Caco-2 (cell line): ENCODE data around the gene BRAF. TPM values are rescaled to one million over a fixed set of nuclear protein-coding genes. Genes with fewer than 3 reads are reported as not detected.

Source experiments
- BruUV-seq: library from RNA; stranded (reverse); fragments of 400-500 nt; replicated peaks from 2 replicates; lab custom pipeline; 2021; lab: Mats Ljungman, UMichigan
- CTCF ChIA-PET: fragments of 300-600 bp; sonication (Branson Sonifier 250); formaldehyde crosslinking; loops from one replicate; lab custom pipeline; 2022; ENCODE audit warnings: antibody characterized with exemption; lab: Charles Lee
- POLR2A ChIA-PET: fragments of 300-600 bp; sonication (Branson Sonifier 250); formaldehyde crosslinking; loops from one replicate; lab custom pipeline; 2022; ENCODE audit warnings: antibody characterized with exemption; lab: Charles Lee
- DNase-seq, 2 experiments: peaks; one replicate each; pipeline versions ENCODE4 v3.0.0 to v3.0.0-alpha.2; 2020 to 2022
- H3K27me3 ChIP-seq: replicated peaks from 2 replicates; pipeline ENCODE4 v1.6.0; 2011; ENCODE audit warnings: low read length; ENCODE audit not compliant: control insufficient read depth, insufficient read depth
- H3K36me3 ChIP-seq: 2 replicates; pipeline ENCODE4 v1.5.1; 2011; ENCODE audit warnings: low read length; ENCODE audit not compliant: control insufficient read depth, insufficient read depth
- H3K4me1 ChIP-seq: fragments of 250-450 bp; sonication (Bioruptor Pico); 2 replicates; pipeline ENCODE4 v1.5.1; 2020; ENCODE audit warnings: mild to moderate bottlenecking
- H3K4me3 ChIP-seq: 2 replicates; pipeline ENCODE4 v1.5.1; 2011; ENCODE audit warnings: low read depth, mild to moderate bottlenecking, control low read depth, low read length
- H3K9me3 ChIP-seq: fragments of 250-450 bp; sonication (Bioruptor Pico); 2 replicates; pipeline ENCODE4 v1.5.1; 2020; ENCODE audit warnings: mild to moderate bottlenecking, moderate library complexity
- H3K27ac Mint-ChIP-seq: one replicate; pipeline ENCODE4 v1.8.0; 2022; ENCODE audit warnings: mixed read lengths; ENCODE audit not compliant: unreplicated experiment
- H3K27me3 Mint-ChIP-seq: one replicate; pipeline ENCODE4 v1.8.0; 2022; ENCODE audit warnings: mixed read lengths; ENCODE audit not compliant: insufficient read depth, unreplicated experiment
- H3K36me3 Mint-ChIP-seq: one replicate; pipeline ENCODE4 v1.8.0; 2022; ENCODE audit warnings: mild to moderate bottlenecking, mixed read lengths; ENCODE audit not compliant: insufficient read depth, unreplicated experiment
- H3K4me1 Mint-ChIP-seq: one replicate; pipeline ENCODE4 v1.8.0; 2022; ENCODE audit warnings: low read depth, mixed read lengths; ENCODE audit not compliant: unreplicated experiment
- H3K4me3 Mint-ChIP-seq: one replicate; pipeline ENCODE4 v1.8.0; 2022; ENCODE audit warnings: mild to moderate bottlenecking, moderate library complexity, mixed read lengths; ENCODE audit not compliant: unreplicated experiment
- H3K9me3 Mint-ChIP-seq: one replicate; pipeline ENCODE4 v1.8.0; 2022; ENCODE audit warnings: mixed read lengths; ENCODE audit not compliant: unreplicated experiment
- CTCF ChIP-seq, 2 experiments: fragments of 200-600 bp in 1 of 2; IDR thresholded peaks; 1 replicate in 1 of 2; 2 replicates in 1 of 2; pipeline versions ENCODE4 v1.5.1 to v1.8.0; 2011 to 2022; ENCODE audit warnings: antibody characterized with exemption in 1 of 2, control low read depth in 1 of 2, inconsistent platforms in 1 of 2, low read depth in 1 of 2, low read length in 1 of 2, mild to moderate bottlenecking in 1 of 2, moderate library complexity in 1 of 2; ENCODE audit not compliant: insufficient read depth in 1 of 2, severe bottlenecking in 1 of 2, unreplicated experiment in 1 of 2
- intact Hi-C: fragments of 100-400 bp; cut with micrococcal nuclease; formaldehyde crosslinking; loops from one replicate; pipeline ENCODE4 v1.10.0; 2022; ENCODE audit not compliant: unreplicated experiment
- total RNA-seq: library from RNA; stranded (reverse); gene quantifications from 2 replicates; pipeline ENCODE4 v1.2.3, GENCODE V29; 2022

BRAF gene
- total RNA-seq, 1 experiment from 2014 or later = 38.5 TPM

DNA sequence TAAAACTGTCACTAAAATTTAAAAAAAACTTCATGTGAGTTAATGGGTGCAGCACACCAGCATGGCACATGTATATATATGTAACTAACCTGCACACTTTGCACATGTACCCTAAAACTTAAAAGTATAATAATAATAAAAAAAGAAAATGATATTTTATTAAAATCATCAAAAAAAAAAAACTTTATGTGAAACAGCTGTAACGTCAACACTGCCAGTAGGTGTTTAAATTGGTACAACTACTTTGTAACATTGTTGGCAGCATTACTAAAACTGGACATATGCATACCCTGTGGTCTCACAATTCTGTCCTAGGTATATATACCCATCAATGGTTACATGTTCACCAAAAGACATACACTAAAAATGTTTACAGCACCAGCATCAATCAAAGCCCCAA is 146.2 kb downstream of the BRAF start:
- H3K27me3 Mint-ChIP-seq = no peaks in the 10 kb centered on the region
- Histone ChIP-seq H3K4me3 (no peak overlapping the region), H3K36me3 (no peaks in the 10 kb centered on the region; the same call in 1 of the 2 replicates), H3K27me3 (no peaks in the 10 kb centered on the region), H3K4me1 (no peaks in the 10 kb centered on the region), H3K9me3 (no peaks in the 10 kb centered on the region)
- no peaks in the 10 kb centered on the region for H3K4me1 Mint-ChIP-seq
- intact Hi-C loops = no loop called here
- no peak overlapping the region for H3K4me3 Mint-ChIP-seq
- H3K36me3 Mint-ChIP-seq = peaks cover 37% of the 10 kb centered on the region
- H3K9me3 Mint-ChIP-seq = no peaks in the 10 kb centered on the region
- no peak overlapping the region for H3K27ac Mint-ChIP-seq
- CTCF ChIA-PET = no interaction called here
- no TSS peak for BruUV-seq
- DNase-seq = no peak
- POLR2A ChIA-PET = no interaction called here
- no peak for TF ChIP-seq CTCF (IDR thresholded peaks at IDR 0.05; ENCODE audit: insufficient read depth in 1 of 2, low read depth in 1 of 2, low read length in 1 of 2, severe bottlenecking in 1 of 2, unreplicated experiment in 1 of 2)

DNA sequence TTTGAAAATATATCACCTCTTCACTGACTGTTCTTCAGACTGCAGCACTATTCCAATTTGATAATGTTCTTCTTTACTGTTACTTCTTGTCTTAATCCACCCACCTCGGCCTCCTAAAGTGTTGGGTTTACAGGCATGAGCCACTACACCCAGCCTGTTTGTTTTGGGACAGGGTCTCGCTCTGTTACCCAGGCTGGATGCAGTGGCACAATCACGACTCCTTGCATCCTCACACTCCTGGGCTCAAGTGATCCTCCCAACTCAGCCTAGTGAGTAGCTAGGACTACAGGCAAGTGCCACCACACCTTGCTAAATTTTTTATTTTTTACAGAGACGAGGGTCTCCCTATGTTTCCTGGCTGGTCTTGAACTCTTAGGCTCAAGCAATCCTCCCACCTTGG is 150.4 kb downstream of the BRAF start:
- peaks cover 44% of the 10 kb centered on the region for H3K36me3 Mint-ChIP-seq
- no peak overlapping the region for H3K4me3 Mint-ChIP-seq
- no peaks in the 10 kb centered on the region for H3K4me1 ChIP-seq
- DNase-seq = no peak
- ChIA-PET POLR2A (no interaction called here), CTCF (no interaction called here)
- H3K9me3 Mint-ChIP-seq = no peaks in the 10 kb centered on the region
- H3K9me3 ChIP-seq = no peaks in the 10 kb centered on the region
- H3K27me3 Mint-ChIP-seq = no peaks in the 10 kb centered on the region
- peaks cover 2% of the 10 kb centered on the region for H3K36me3 ChIP-seq
- no peaks in the 10 kb centered on the region for H3K27me3 ChIP-seq
- no peak overlapping the region for H3K4me3 ChIP-seq
- TF ChIP-seq CTCF (IDR thresholded peaks at IDR 0.05; ENCODE audit: insufficient read depth in 1 of 2, low read depth in 1 of 2, low read length in 1 of 2, severe bottlenecking in 1 of 2, unreplicated experiment in 1 of 2) = no peak
- no TSS peak for BruUV-seq
- peak overlapping the region; percentile 27 for H3K27ac Mint-ChIP-seq
- intact Hi-C loops = no loop called here
- no peaks in the 10 kb centered on the region for H3K4me1 Mint-ChIP-seq

- no peak for DNase-seq
- Mint-ChIP-seq H3K36me3 (peaks cover 38% of the 10 kb centered on the region), H3K4me1 (no peaks in the 10 kb centered on the region), H3K9me3 (no peaks in the 10 kb centered on the region), H3K4me3 (no peak overlapping the region), H3K27ac (no peak overlapping the region), H3K27me3 (no peaks in the 10 kb centered on the region)
- no peak for TF ChIP-seq CTCF (IDR thresholded peaks at IDR 0.05; ENCODE audit: insufficient read depth in 1 of 2, low read depth in 1 of 2, low read length in 1 of 2, severe bottlenecking in 1 of 2, unreplicated experiment in 1 of 2)
- Histone ChIP-seq H3K27me3 (no peaks in the 10 kb centered on the region), H3K4me1 (no peaks in the 10 kb centered on the region), H3K9me3 (no peaks in the 10 kb centered on the region), H3K36me3 (peaks cover 2% of the 10 kb centered on the region), H3K4me3 (no peak overlapping the region)
- POLR2A ChIA-PET = no interaction called here
- BruUV-seq = no TSS peak
- intact Hi-C loops = no loop called here
- CTCF ChIA-PET = interaction anchor here (0.6 kb wide), 1 partner anchor 75 kb away, joined by 3 read pairs; no protein-coding TSS in a partner anchor
Observed at GRCh38 chr7:140773104-140773503, 151.6 kb downstream of the BRAF start.
